ENCODE results near the gene POLR3GL. TPM values are rescaled to one million over a fixed set of nuclear protein-coding genes. Genes with fewer than 3 reads are reported as not detected.

POLR3GL gene
- polyA plus RNA-seq, 1 donor from 2014 or later: 64.0 TPM

DNA sequence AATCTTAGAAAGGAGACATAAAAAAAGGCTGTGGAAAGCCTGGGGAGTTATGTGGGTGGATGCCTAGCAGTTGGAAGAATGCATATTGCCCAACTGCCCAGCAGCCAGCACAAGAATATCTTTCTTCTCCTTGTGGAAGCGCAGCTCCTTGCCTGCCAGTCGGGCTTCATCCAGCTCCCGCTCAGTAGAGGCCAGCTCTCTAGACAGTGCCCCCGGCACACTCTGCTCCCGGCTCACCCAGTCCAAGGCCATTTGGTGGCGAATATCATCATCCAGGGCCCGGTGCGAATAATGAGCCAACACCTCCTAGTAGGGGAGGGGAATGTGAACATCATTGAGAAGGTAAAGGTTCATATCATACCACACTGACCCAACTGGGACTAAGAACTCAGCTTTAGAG, 28.2 kb upstream of the POLR3GL start:
- H3K4me1 Mint-ChIP-seq: peaks cover 13 to 19% (median 18%) of the 10 kb centered on the region in 3 donors
- H3K9me3 Mint-ChIP-seq: no peaks in the 10 kb centered on the region
- H3K27ac Mint-ChIP-seq: no peak overlapping the region
- no peaks in the 10 kb centered on the region for H3K27me3 Mint-ChIP-seq
- H3K4me3 Mint-ChIP-seq: no peak overlapping the region
- H3K36me3 Mint-ChIP-seq: peaks cover 3% of the 10 kb centered on the region

DNA sequence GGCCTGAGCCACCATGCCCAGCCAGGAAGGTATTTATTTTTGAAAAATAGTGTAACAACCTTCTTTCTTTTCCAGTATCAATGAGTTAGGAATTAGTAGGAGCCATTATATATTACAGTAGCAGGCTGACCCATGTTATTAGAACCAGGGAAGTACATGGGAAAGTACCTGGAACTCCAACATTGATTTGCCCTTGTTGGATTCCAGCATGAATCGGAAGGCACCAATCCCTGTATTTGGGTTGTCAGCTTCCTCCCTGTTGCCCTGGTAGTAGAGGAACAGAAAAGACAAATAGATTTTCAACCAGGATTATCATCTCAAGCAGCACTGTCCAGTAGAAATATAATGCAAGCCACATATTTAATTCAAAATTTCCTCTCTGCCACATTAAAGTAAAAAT, 27.1 kb upstream of the POLR3GL start:
- no peaks in the 10 kb centered on the region for H3K27me3 Mint-ChIP-seq
- no peak overlapping the region for H3K27ac Mint-ChIP-seq
- peaks cover 3% of the 10 kb centered on the region for H3K36me3 Mint-ChIP-seq
- no peak overlapping the region for H3K4me3 Mint-ChIP-seq
- peaks cover 10 to 13% (median 11%) of the 10 kb centered on the region in 3 donors for H3K4me1 Mint-ChIP-seq
- no peaks in the 10 kb centered on the region for H3K9me3 Mint-ChIP-seq

DNA sequence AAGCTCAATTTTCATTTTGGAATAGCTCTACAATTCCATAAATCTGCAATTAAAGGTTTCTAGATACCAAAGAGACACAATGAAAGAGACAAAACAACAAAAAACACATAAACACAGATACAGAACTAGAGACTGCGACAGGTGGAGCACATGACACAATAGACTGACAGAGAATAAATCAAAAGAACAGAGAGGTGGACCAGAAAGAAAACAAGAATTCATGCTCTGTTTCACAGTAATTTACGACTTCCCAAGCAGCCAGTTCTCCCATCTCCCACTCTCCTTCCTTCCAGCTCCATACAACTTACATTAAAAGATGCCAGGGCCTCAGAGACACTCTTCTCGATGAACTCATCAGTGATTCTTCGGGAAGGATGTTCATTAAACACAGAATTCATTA, 22.1 kb upstream of the POLR3GL start:
- Mint-ChIP-seq H3K4me3 (no peak overlapping the region), H3K4me1 (peaks cover 0 to 5% (median 1%) of the 10 kb centered on the region in 3 donors), H3K36me3 (peaks cover 3% of the 10 kb centered on the region), H3K27me3 (no peaks in the 10 kb centered on the region), H3K27ac (peak overlapping the region in 1 of 3 donors; percentile 77), H3K9me3 (no peaks in the 10 kb centered on the region)

DNA sequence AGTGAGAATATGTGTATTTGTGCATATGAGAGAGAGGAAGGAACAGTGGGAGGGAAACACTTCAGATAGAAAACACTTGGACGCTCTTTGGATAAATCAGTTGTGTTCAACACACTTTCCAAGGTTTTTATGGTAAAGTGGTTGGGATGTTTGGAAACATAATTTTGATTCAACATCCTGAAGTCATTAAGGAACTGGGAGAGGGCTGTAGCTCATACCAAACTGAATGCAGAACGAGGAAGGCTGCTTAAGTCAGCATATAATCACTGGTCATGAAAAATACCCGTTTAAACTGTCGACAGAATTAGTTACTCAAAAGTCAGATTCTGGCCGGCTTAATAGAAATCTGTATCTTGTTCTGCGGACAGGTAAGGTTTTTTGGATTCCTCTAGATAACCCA, 21.6 kb upstream of the POLR3GL start:
- Mint-ChIP-seq H3K27ac (no peak overlapping the region), H3K27me3 (no peaks in the 10 kb centered on the region), H3K4me1 (peaks cover 0 to 5% (median 1%) of the 10 kb centered on the region in 3 donors), H3K9me3 (no peaks in the 10 kb centered on the region), H3K4me3 (no peak overlapping the region), H3K36me3 (no peaks in the 10 kb centered on the region)

DNA sequence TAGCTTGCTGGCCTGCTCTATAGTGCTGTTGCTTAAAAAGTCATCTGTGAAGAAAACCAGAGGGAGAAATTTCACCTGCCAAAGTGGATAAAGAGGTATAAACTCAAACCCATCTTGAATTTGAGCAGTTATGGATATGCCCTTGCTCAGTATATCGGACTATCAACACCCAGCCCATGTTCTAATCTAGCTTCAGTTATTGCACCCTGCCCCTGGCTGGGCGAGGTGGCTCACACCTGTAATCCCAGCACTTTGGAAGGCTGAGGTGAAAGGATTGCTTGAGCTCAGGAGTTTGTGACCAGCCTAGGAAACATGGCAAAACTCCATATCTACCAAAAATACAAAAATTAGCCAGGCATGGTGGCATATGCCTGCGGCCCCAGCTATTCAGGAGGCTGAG, 20.0 kb upstream of the POLR3GL start:
- Mint-ChIP-seq H3K27ac (no peak overlapping the region), H3K9me3 (no peaks in the 10 kb centered on the region)

DNA sequence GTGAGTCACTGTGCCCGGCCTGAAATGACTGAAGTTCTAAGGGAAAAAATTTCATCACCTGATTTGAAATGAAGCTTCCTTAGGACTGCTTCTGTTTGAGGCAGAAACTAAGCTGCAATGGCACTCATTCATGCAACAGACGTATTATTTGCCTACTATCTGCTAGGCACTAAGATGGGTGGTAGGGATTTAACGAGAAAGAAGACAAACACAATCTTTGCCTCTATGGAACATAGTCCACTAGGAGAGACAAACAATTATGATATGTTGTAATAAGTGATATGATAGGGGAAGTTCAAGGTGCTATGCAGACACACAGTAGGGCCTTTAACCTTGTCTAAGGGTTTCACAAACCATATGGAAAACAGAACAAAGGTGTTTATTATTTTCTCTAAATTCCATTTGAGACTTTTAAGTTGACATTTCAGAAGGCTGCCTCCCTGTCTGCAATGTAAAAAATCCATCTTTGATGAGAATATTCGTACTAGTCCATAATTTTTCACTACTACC, 18.0 kb upstream of the POLR3GL start:
- no peaks in the 10 kb centered on the region for H3K9me3 Mint-ChIP-seq
- H3K4me3 Mint-ChIP-seq: no peak overlapping the region
- H3K27ac Mint-ChIP-seq: no peak overlapping the region
- no peaks in the 10 kb centered on the region for H3K36me3 Mint-ChIP-seq
- H3K4me1 Mint-ChIP-seq: peaks cover 7 to 13% (median 9%) of the 10 kb centered on the region in 3 donors
- no peaks in the 10 kb centered on the region for H3K27me3 Mint-ChIP-seq

More for the DNA sequence above, 20.0 kb upstream of the POLR3GL start:
- no peak overlapping the region for H3K4me3 Mint-ChIP-seq
- H3K36me3 Mint-ChIP-seq: no peaks in the 10 kb centered on the region
- peaks cover 7 to 9% (median 9%) of the 10 kb centered on the region in 3 donors for H3K4me1 Mint-ChIP-seq
- H3K27me3 Mint-ChIP-seq: no peaks in the 10 kb centered on the region

DNA sequence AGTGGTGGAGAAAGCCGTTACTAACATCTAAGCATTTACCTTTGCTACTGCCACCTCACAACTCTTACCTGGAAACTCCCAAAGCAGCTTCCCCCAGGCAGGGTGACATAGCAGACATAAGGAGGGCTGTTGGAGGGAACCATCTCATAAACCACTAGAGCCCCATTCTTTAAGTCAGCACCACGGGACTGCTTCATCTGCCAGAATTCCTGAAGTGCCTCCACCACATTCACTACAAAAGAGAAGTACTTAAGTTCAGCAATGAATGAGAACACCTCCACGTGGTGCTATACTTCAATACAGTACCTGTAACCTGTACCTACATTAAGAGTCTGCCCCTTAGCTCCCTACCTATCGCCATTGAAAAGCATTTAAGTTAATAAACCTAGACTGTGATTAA, 16.9 kb upstream of the POLR3GL start:
- no peaks in the 10 kb centered on the region for H3K36me3 Mint-ChIP-seq
- H3K27ac Mint-ChIP-seq: no peak overlapping the region
- peaks cover 7 to 21% (median 9%) of the 10 kb centered on the region in 3 donors for H3K4me1 Mint-ChIP-seq
- no peaks in the 10 kb centered on the region for H3K27me3 Mint-ChIP-seq
- no peak overlapping the region for H3K4me3 Mint-ChIP-seq
- no peaks in the 10 kb centered on the region for H3K9me3 Mint-ChIP-seq

DNA sequence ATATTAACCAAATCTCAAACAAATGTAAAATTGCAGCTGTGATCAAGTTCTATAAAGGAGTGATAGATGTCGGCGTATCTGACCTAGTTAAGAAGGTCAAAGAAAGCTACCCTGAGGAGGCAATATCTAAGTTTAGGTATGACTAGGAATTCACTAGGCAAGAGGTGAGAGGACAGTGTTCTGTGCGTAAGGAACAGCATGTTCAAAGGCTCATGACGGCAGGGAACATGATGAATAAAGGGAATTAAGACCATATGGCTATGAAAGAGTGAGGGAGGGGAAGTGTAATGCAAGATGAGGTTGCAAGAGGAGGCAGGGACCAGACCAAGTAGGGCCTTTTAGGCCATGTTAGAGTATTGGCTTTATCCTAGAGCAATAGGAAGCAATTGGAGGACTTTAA, 15.3 kb upstream of the POLR3GL start:
- no peaks in the 10 kb centered on the region for H3K9me3 Mint-ChIP-seq
- H3K36me3 Mint-ChIP-seq: no peaks in the 10 kb centered on the region
- H3K27me3 Mint-ChIP-seq: no peaks in the 10 kb centered on the region
- H3K4me1 Mint-ChIP-seq: peaks cover 6 to 27% (median 13%) of the 10 kb centered on the region in 3 donors
- no peak overlapping the region for H3K27ac Mint-ChIP-seq
- H3K4me3 Mint-ChIP-seq: no peak overlapping the region

DNA sequence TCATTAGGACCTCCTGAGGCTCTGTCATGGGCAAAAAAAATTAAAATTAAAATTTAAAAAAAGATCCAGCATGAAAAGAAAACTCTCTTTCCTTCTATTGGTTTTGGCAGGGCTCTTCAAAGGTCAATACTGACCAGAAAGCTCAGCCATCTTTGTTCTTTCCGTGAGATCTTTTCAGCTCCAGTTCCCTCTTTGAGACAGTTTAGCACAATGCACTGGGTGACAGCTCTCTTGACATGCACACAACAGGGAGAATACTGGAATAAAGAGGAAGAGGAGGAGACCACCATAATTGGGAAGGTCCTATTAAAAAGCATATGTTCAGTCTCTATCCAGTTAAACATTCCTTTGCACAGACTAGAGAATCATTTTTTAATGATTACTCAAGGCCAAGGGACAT, 13.0 kb upstream of the POLR3GL start:
- H3K27ac Mint-ChIP-seq: no peak overlapping the region
- no peaks in the 10 kb centered on the region for H3K36me3 Mint-ChIP-seq
- H3K4me3 Mint-ChIP-seq: peak overlapping the region in 1 of 4 donors; percentile 30
- no peaks in the 10 kb centered on the region for H3K9me3 Mint-ChIP-seq
- peaks cover 16 to 47% (median 22%) of the 10 kb centered on the region in 3 donors for H3K4me1 Mint-ChIP-seq
- H3K27me3 Mint-ChIP-seq: no peaks in the 10 kb centered on the region

DNA sequence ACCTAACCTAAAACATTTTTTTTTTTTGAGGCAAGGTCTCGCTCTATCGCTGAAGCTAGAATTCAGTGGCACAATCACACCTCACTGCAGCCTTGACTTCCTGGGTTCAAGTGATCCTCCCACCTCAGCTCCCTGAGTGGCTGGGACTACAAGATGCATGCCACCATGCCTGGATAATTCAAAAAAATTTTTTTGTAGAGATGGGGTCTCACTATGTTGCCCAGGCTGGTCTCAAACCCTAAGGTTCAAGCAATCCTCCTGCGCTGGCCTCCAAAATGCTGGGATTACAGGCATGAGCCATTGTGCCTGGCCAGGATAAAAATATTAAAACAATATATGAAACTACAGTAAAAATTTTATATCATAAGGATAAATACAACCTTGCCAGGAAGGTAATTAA, 11.6 kb upstream of the POLR3GL start:
- no peak overlapping the region for H3K4me3 Mint-ChIP-seq
- H3K9me3 Mint-ChIP-seq: no peaks in the 10 kb centered on the region
- peaks cover 25 to 53% (median 28%) of the 10 kb centered on the region in 3 donors for H3K4me1 Mint-ChIP-seq
- H3K36me3 Mint-ChIP-seq: no peaks in the 10 kb centered on the region
- H3K27me3 Mint-ChIP-seq: no peaks in the 10 kb centered on the region
- H3K27ac Mint-ChIP-seq: no peak overlapping the region

DNA sequence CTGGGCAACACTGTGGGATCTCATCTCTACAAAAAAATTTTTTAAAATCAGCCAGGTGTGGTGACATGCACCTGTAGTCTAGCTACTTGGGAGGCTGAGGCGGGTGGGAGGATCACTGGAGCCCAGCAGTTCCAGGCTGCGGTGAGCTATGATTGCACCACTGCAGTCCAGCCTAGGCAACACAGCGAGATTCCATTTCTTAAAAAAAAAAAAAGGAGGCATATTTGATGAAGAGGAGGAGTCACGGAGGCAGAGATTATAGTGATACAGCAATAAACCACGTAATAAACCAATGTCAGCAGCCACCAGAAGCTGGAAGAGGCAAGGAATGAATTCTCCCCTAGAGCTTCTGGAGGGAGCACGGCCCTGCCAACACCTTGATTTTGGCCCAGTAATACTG, 10.6 kb upstream of the POLR3GL start:
- Mint-ChIP-seq H3K4me1 (peaks cover 32 to 57% (median 33%) of the 10 kb centered on the region in 3 donors), H3K36me3 (no peaks in the 10 kb centered on the region), H3K27ac (peak overlapping the region in 1 of 3 donors; percentile 59), H3K4me3 (peak overlapping the region in 1 of 4 donors; percentile 64), H3K27me3 (no peaks in the 10 kb centered on the region), H3K9me3 (no peaks in the 10 kb centered on the region)

DNA sequence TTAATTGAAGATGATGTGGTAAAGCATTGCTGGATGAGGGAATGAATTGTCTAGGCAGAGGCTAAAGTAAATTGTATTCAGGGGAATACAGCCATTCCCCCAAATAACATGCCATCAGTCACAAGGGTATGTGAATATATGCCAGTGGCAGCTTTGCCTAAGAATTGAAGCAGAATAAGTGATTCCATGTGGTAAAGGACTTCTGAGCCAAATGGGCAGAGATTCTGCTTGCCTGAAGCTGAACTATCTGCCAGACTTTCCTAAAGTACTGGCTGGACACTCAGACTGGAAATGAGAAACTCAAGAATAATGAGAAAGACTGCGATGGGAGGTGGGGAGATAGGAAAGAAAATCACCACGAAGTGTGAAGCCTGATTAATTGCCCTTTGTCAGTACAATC, 9.1 kb upstream of the POLR3GL start:
- H3K27ac Mint-ChIP-seq: no peak overlapping the region
- no peaks in the 10 kb centered on the region for H3K36me3 Mint-ChIP-seq
- no peaks in the 10 kb centered on the region for H3K27me3 Mint-ChIP-seq
- H3K4me3 Mint-ChIP-seq: peak overlapping the region in 2 of 4 donors; percentile 64 to 96
- peaks cover 38 to 60% (median 39%) of the 10 kb centered on the region in 3 donors for H3K4me1 Mint-ChIP-seq
- H3K9me3 Mint-ChIP-seq: no peaks in the 10 kb centered on the region

DNA sequence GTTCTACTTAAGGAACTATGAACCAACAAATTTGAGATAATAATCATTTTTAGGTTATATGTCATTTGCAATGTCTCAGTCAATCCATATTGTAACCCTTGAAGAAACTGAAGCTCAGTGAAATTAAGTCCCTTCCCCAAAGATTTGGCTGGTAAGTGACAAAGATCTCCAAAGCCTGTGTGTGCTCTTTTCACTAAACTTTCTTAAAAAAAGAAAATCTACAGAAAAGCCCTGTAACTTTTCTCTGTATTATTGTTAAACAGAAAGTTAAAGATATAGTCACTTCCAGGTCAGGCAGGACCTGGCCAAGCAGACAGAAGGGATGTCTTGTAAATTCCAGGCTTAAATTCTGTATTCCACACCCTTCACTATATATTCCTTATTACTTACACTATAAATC, 8.1 kb upstream of the POLR3GL start:
- peaks cover 39 to 60% (median 41%) of the 10 kb centered on the region in 3 donors for H3K4me1 Mint-ChIP-seq
- no peaks in the 10 kb centered on the region for H3K27me3 Mint-ChIP-seq
- H3K27ac Mint-ChIP-seq: peak overlapping the region; percentile 18 to 41 (median 28)
- no peaks in the 10 kb centered on the region for H3K9me3 Mint-ChIP-seq
- no peaks in the 10 kb centered on the region for H3K36me3 Mint-ChIP-seq
- peak overlapping the region; percentile 92 to 99 (median 97) for H3K4me3 Mint-ChIP-seq

DNA sequence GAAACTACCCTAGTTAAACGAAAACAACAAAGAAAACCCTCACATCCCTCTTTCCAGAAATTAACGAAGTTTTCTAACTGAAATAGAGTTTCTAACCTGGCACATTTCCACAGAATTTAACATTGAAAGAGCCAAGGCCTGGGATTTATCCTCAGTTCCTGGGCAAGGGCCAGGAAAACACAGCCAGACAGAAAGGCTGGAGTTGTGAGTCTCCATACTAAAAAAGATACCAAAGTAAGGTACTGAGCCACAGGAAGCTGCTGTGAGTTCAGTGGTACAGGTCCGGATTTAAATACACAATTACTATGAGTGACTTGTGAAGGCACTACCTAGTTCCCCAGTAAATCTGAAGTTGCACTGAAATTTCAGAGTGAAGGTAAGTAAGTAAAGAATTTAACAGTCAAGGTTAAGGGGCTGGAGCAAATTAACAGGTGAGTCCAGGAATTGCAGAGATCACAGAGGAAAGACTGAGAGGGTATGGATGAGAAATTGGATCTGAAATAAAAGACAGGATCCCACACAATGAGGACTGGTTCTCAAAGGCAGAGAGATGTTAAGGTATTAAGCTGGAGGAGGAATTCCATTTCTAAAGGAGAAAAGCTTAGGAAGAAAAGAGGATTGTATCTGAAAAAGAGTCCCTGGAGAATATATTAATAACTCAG, 7.6 kb upstream of the POLR3GL start:
- H3K4me3 Mint-ChIP-seq: peak overlapping the region; percentile 92 to 99 (median 97)
- no peaks in the 10 kb centered on the region for H3K9me3 Mint-ChIP-seq
- H3K4me1 Mint-ChIP-seq: peaks cover 39 to 60% (median 42%) of the 10 kb centered on the region in 3 donors
- no peaks in the 10 kb centered on the region for H3K36me3 Mint-ChIP-seq
- H3K27me3 Mint-ChIP-seq: no peaks in the 10 kb centered on the region
- peak overlapping the region; percentile 41 to 90 (median 84) for H3K27ac Mint-ChIP-seq

DNA sequence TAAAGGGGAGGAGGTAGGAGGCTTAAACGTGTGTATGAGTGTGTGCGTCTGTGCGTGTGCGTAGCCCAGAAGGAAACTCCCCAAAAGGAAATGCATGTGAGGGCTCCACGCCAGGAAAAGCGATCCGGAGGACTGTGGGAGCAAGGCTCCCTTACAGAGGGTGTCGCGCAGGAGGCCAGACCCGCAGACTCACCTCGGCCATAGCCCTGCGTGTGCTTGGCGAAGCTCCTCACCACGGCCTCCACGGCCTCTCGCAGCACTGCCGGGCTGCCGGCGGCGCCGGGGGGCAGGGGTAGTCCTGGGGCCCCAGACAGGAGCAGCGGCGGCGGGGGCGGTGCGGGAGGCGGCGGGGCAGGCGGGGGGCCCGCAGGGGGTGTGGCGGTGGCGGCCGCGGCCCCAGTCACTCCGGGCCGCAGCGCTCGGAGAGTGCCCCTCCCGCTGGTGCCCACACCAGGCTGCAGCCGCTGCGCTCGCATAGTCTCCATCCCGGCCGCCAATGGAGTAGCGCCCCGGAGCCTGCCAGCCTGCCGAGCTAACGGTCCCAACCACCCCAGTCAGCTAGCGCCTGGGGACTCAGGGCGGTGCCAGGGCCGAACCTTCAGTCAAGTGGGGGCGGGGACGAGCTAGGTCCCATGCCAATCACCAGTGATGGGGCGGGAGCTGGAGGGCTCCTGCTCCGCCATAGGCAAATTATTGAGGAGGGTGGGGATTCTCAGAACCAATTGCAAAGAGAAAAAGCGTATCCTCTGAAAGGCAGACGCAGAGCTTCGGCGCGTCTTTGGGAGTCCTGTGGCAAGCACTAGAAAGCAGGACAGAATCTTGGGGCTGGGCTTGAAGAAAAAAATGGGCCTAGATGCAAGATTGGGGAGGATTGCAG, 6.8 kb upstream of the POLR3GL start, which contains the start of gene LIX1L:
TSS of gene LIX1L (minus strand) at position 575 of the 877 bp plus-strand sequence. CDS start at position 485, 90 bp downstream.
- Mint-ChIP-seq H3K9me3 (no peaks in the 10 kb centered on the region), H3K27ac (peak within 1 kb of the TSS; percentile 41 to 96 (median 84)), H3K4me1 (peaks cover 40 to 60% (median 45%) of the 10 kb centered on the region in 3 donors), H3K27me3 (peaks cover 1% of the 10 kb centered on the region), H3K36me3 (no peaks in the 10 kb centered on the region), H3K4me3 (peak within 1 kb of the TSS; percentile 92 to 99 (median 97))

Data from IgD-negative memory B cell (primary cell).